Smooth muscle cell (in vitro differentiated cells): ENCODE results near the gene AFF4. TPM values are rescaled to one million over a fixed set of nuclear protein-coding genes. Genes with fewer than 3 reads are reported as not detected.

Source experiments
- DNase-seq: peaks from one replicate; lab custom pipeline; 2025; ENCODE audit not compliant: unreplicated experiment; lab: John Stamatoyannopoulos, UW
- H2AFZ ChIP-seq: fragments of 200-600 bp; sonication (generic); 2 replicates; pipeline ENCODE4 v1.6.0; 2016; ENCODE audit warnings: antibody characterized with exemption, low read depth, mild to moderate bottlenecking
- H3F3A ChIP-seq: fragments of 200-600 bp; sonication (generic); 2 replicates; pipeline ENCODE4 v1.6.0; 2017; ENCODE audit warnings: antibody characterized with exemption, low read depth
- H3K27ac ChIP-seq: fragments of 200-600 bp; sonication (generic); 2 replicates; pipeline ENCODE4 v1.5.1; 2016; ENCODE audit warnings: low read depth, mild to moderate bottlenecking
- H3K27me3 ChIP-seq: fragments of 200-600 bp; sonication (generic); 2 replicates; pipeline ENCODE4 v1.6.1; 2016; ENCODE audit warnings: low read depth, mild to moderate bottlenecking
- H3K36me3 ChIP-seq: fragments of 200-600 bp; sonication (generic); 2 replicates; pipeline ENCODE4 v1.5.1; 2016; ENCODE audit warnings: low read depth
- H3K4me1 ChIP-seq: fragments of 200-600 bp; sonication (generic); 2 replicates; pipeline ENCODE4 v1.5.1; 2016; ENCODE audit warnings: low read depth
- H3K4me2 ChIP-seq: fragments of 200-600 bp; sonication (generic); 2 replicates; pipeline ENCODE4 v1.6.0; 2016; ENCODE audit warnings: mild to moderate bottlenecking
- H3K4me3 ChIP-seq: fragments of 200-600 bp; sonication (generic); 2 replicates; pipeline ENCODE4 v1.5.1; 2016; ENCODE audit warnings: mild to moderate bottlenecking
- H3K79me2 ChIP-seq: fragments of 200-600 bp; sonication (generic); 2 replicates; pipeline ENCODE4 v1.6.0; 2016; ENCODE audit warnings: low read depth, mild to moderate bottlenecking
- H3K9ac ChIP-seq: fragments of 200-600 bp; sonication (generic); 2 replicates; pipeline ENCODE4 v1.6.0; 2016; ENCODE audit warnings: low read depth
- H3K9me3 ChIP-seq: fragments of 200-600 bp; sonication (generic); replicated peaks from 2 replicates; pipeline ENCODE4 v1.5.1; 2016; ENCODE audit warnings: low read depth
- H4K20me1 ChIP-seq: fragments of 200-600 bp; sonication (generic); 2 replicates; pipeline ENCODE4 v1.6.0; 2016; ENCODE audit warnings: low read depth
- CTCF ChIP-seq: fragments of 200-600 bp; sonication (generic); IDR thresholded peaks from 2 replicates; pipeline ENCODE4 v1.5.1; 2017; ENCODE audit warnings: borderline replicate concordance, mild to moderate bottlenecking, antibody characterized with exemption; ENCODE audit not compliant: insufficient read depth, poor library complexity, severe bottlenecking
- WGBS: methylation state at CpG from one replicate; pipeline ENCODE4 v1.1.7; 2016; ENCODE audit warnings: low lambda C conversion rate; 5-methylcytosine and 5-hydroxymethylcytosine counted together
- polyA plus RNA-seq: library from polyadenylated mRNA; unstranded; fragments of >200 nt; fragmentation: Nextera tagmentation; extraction: Ambion mirVana; gene quantifications from 2 replicates; pipeline ENCODE4 v1.2.1, GENCODE V29; 2016
- total RNA-seq: library from RNA; depleted of rRNA; stranded (reverse); fragments of >200 nt; gene quantifications from 2 replicates; pipeline ENCODE4 v1.2.3, GENCODE V29; 2014

AFF4 gene
- total and polyA plus RNA-seq, 2 experiments from 2014 or later = 27.8 to 137 TPM

DNA sequence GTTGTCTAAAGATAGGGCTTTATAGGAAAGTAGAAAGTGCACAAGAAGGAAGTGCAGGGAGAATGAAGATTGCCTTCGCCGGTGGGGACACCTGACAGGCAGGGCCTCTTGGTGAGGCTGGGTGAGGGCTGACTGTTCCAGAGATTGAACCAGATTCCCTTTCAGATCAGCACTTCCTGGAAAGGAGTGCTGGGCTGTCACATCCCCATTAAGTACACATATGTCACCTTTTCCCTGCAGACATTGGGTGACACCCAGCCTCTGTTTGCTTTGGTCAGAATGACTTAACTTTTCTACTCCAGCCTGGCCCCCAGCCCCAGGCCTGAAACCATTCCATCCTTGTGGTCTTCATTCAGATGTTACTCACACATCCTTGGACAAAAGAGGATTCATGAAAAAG lies 125.6 kb downstream of the AFF4 start:
- Histone ChIP-seq H3K79me2 (no peaks in the 10 kb centered on the region), H3K27ac (no peak overlapping the region), H3K36me3 (no peaks in the 10 kb centered on the region), H3F3A (no peaks in the 10 kb centered on the region), H4K20me1 (no peaks in the 10 kb centered on the region), H3K4me3 (no peak overlapping the region), H2AFZ (no peak overlapping the region), H3K9me3 (no peaks in the 10 kb centered on the region), H3K4me2 (no peak overlapping the region), H3K27me3 (no peaks in the 10 kb centered on the region), H3K4me1 (peaks cover 12% of the 10 kb centered on the region), H3K9ac (no peak overlapping the region)
- no peak for DNase-seq
- no peak for TF ChIP-seq CTCF
- 91% methylated on average over 2 of the region's 2 CpGs for WGBS

GRCh38 chr5:132836852-132837251 lies 126.6 kb downstream of the AFF4 start:
- Histone ChIP-seq H3K9me3 (no peaks in the 10 kb centered on the region), H3K27me3 (no peaks in the 10 kb centered on the region), H3K4me2 (no peak overlapping the region), H3K4me1 (peaks cover 12% of the 10 kb centered on the region), H3K79me2 (no peaks in the 10 kb centered on the region), H3F3A (no peaks in the 10 kb centered on the region), H2AFZ (no peak overlapping the region), H3K9ac (no peak overlapping the region), H3K36me3 (no peaks in the 10 kb centered on the region), H4K20me1 (no peaks in the 10 kb centered on the region), H3K4me3 (no peak overlapping the region), H3K27ac (no peak overlapping the region)
- DNase-seq = no peak
- no peak for TF ChIP-seq CTCF
- WGBS = 87% methylated on average over 1 of the region's 1 CpG

- no peak for TF ChIP-seq CTCF
- Histone ChIP-seq H2AFZ (no peak overlapping the region), H3K79me2 (no peaks in the 10 kb centered on the region), H3K36me3 (no peaks in the 10 kb centered on the region), H3K9ac (no peak overlapping the region), H3K27ac (no peak overlapping the region), H4K20me1 (no peaks in the 10 kb centered on the region), H3K9me3 (no peaks in the 10 kb centered on the region), H3F3A (no peaks in the 10 kb centered on the region), H3K27me3 (no peaks in the 10 kb centered on the region), H3K4me1 (peaks cover under 1% of the 10 kb centered on the region), H3K4me2 (no peak overlapping the region), H3K4me3 (no peak overlapping the region)
- no peak for DNase-seq
- WGBS = 97% methylated on average over 3 of the region's 3 CpGs
Observed at GRCh38 chr5:132834057-132834456, 129.4 kb downstream of the AFF4 start.

DNA sequence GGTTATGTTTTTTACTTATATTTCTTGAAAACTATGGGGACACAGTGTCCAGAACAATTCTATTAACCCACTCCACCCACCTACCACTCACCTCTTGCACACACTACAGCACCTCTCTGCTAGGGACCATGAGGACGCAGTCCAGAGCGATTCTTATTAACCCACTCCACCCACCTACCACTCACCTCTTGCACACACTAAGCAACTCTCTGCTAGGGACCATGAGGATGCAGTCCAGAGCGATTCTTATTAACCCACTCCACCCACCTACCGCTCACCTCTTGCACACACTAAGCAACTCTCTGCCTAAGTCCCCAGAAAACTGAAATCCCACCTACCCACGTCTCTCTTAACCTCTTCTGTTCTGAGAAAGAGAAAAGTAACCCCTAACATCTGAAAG lies 130.8 kb downstream of the AFF4 start:
- Histone ChIP-seq H3K4me3 (no peak overlapping the region), H3K27me3 (peaks cover 2% of the 10 kb centered on the region), H3K27ac (no peak overlapping the region), H3K36me3 (no peaks in the 10 kb centered on the region), H3K9me3 (no peaks in the 10 kb centered on the region), H4K20me1 (no peaks in the 10 kb centered on the region), H3K4me1 (no peaks in the 10 kb centered on the region), H3K79me2 (no peaks in the 10 kb centered on the region), H3K4me2 (no peak overlapping the region), H3F3A (no peaks in the 10 kb centered on the region), H2AFZ (no peak overlapping the region), H3K9ac (no peak overlapping the region)
- 91% methylated on average over 5 of the region's 5 CpGs for WGBS
- DNase-seq = no peak
- no peak for TF ChIP-seq CTCF
